ENCODE measurements around the gene CHTOP.
"Not testable (repeated sequence)": the region's sequence is repeated elsewhere in the genome, so short reads cannot be mapped to it uniquely, and the experiment has no call there.

Gene CHTOP

DNA sequence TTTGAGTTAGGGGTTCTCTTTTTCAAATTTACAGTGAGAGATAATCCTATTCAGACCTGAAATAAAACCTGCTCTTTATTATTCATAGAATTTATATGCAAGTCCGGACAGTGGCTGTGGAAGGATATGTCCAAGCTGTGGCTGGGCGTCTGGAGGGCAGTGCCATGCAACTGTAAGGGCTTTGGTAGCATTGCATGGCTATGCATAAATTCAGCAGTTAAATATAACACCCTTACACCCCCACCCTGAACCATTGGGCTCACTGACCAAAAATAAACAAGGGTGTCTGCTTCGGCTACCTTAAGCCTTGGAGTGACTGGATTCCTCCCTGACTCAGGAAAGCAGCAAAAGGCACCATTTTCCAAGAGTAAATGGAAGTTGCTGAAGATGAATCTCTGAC is 5.4 kb downstream of the CHTOP start:
- H3K4me1 ChIP-seq (ENCODE audit: control insufficient read depth, insufficient read depth, low read length) = no peaks in the 10 kb centered on the region
- CTCF ChIA-PET = interaction anchor here (0.7 to 2.7 kb wide), 3 partner anchors 12 to 144 kb away, joined by 3 to 11 read pairs (median 3); partner anchors contain the start of gene S100A13
- TF ChIP-seq, protein P1, sequence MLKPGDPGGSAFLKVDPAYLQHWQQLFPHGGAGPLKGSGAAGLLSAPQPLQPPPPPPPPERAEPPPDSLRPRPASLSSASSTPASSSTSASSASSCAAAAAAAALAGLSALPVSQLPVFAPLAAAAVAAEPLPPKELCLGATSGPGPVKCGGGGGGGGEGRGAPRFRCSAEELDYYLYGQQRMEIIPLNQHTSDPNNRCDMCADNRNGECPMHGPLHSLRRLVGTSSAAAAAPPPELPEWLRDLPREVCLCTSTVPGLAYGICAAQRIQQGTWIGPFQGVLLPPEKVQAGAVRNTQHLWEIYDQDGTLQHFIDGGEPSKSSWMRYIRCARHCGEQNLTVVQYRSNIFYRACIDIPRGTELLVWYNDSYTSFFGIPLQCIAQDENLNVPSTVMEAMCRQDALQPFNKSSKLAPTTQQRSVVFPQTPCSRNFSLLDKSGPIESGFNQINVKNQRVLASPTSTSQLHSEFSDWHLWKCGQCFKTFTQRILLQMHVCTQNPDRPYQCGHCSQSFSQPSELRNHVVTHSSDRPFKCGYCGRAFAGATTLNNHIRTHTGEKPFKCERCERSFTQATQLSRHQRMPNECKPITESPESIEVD (tag by site-specific recombination; IDR thresholded peaks at IDR 0.05) = no peak
- TF ChIP-seq ZNF792 (tag by site-specific recombination; IDR thresholded peaks at IDR 0.05) (no peak), ZNF140 (tag by site-specific recombination; IDR thresholded peaks at IDR 0.05) (no peak), ZNF433 (tag by site-specific recombination; IDR thresholded peaks at IDR 0.05; ENCODE audit: low read depth) (no peak), MYNN (tag by site-specific recombination; IDR thresholded peaks at IDR 0.05; ENCODE audit: borderline replicate concordance) (no peak), ZNF544 (tag by site-specific recombination; IDR thresholded peaks at IDR 0.05) (no peak), ZNF404 (tag by site-specific recombination; IDR thresholded peaks at IDR 0.05) (no peak), ZIC2 (tag by site-specific recombination; IDR thresholded peaks at IDR 0.05) (no peak)
- POLR2A ChIA-PET = interaction anchor here (0.7 to 2.2 kb wide), 3 partner anchors 9 to 104 kb away, joined by 3 to 6 read pairs (median 5); partner anchors contain the start of genes S100A1 and S100A13
- no peak overlapping the region for H3K4me3 ChIP-seq (ENCODE audit: low read depth, low read length)
- no peak overlapping the region for H3K27ac ChIP-seq (ENCODE audit: extremely low read depth, low read depth, low read length)
- H3K36me3 ChIP-seq (ENCODE audit: control insufficient read depth in 2 of 2, insufficient read depth in 1 of 2, low read length in 2 of 2) = peaks cover 70 to 89% of the 10 kb centered on the region in 2 experiments
- H3K9me3 ChIP-seq (ENCODE audit: control insufficient read depth, insufficient read depth, low read depth, low read length) = no peaks in the 10 kb centered on the region

DNA sequence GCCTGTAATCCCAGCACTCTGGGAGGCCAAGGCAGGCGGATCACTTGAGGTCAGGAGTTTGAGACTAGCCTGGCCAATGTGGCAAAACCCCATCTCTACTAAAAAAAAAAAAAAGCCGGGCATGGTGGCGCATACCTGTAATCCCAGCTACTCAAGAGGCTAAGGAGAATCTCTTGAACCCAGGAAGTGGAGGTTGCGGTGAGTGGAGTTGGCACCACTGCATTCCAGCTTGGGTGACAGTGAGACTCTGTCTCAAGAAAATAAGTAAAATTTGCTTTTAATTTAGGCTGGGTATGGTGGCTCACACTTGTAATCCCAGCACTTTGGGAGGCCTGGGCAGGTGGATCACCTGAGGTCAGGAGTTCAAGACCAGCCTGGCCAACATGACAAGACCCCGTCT is 6.3 kb downstream of the CHTOP start:
- POLR2A ChIA-PET = interaction anchor here (0.7 to 2.2 kb wide), 4 partner anchors 8 to 47 kb away, joined by 3 to 6 read pairs (median 4); partner anchors contain the start of genes S100A1 and S100A13
- H3K27ac ChIP-seq (ENCODE audit: extremely low read depth, low read depth, low read length); H3K9me3 ChIP-seq (ENCODE audit: control insufficient read depth, insufficient read depth, low read depth, low read length); H3K4me3 ChIP-seq (ENCODE audit: low read depth, low read length); H3K4me1 ChIP-seq (ENCODE audit: control insufficient read depth, insufficient read depth, low read length): not testable (repeated sequence)
- CTCF ChIA-PET = interaction anchor here (0.6 to 2.7 kb wide), 4 partner anchors 13 to 286 kb away, joined by 3 to 11 read pairs (median 3); partner anchors contain the start of gene S100A13
- peaks cover 80 to 99% of the 10 kb centered on the region in 2 experiments for H3K36me3 ChIP-seq (ENCODE audit: control insufficient read depth in 2 of 2, insufficient read depth in 1 of 2, low read length in 2 of 2)

DNA sequence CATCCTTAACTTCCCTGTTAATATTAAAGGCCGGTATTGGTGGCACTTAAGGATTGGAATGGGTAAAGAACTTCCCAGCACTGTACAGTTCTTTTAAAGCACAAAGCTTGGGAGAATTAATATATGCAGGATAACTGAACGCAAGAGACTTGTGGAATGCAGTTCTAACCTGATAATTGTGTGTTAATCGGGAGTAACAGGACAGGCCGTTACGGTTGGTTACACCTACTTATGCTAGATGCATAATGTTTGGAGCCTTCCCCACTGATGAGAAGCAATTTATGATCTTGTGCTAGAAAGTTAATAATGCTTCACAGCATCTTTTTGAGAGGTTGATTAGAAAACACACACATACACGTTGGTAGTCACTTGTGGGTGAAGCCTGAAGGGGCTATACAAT is 7.0 kb downstream of the CHTOP start:
- ChIA-PET POLR2A (interaction anchor here (0.7 to 2.2 kb wide), 2 partner anchors 13 to 48 kb away, joined by 3 to 6 read pairs; partner anchors contain the start of genes S100A1 and S100A13), CTCF (interaction anchor here (0.7 to 2.7 kb wide), 3 partner anchors 14 to 287 kb away, joined by 3 to 11 read pairs (median 3); partner anchors contain the start of gene S100A13)
- peaks cover 78 to 100% of the 10 kb centered on the region in 2 experiments for H3K36me3 ChIP-seq (ENCODE audit: control insufficient read depth in 2 of 2, insufficient read depth in 1 of 2, low read length in 2 of 2)
- H3K27ac ChIP-seq (ENCODE audit: extremely low read depth, low read depth, low read length) = no peak overlapping the region
- no peaks in the 10 kb centered on the region for H3K4me1 ChIP-seq (ENCODE audit: control insufficient read depth, insufficient read depth, low read length)
- H3K9me3 ChIP-seq (ENCODE audit: control insufficient read depth, insufficient read depth, low read depth, low read length) = no peaks in the 10 kb centered on the region
- H3K4me3 ChIP-seq (ENCODE audit: low read depth, low read length) = no peak overlapping the region
- TF ChIP-seq, protein P2, sequence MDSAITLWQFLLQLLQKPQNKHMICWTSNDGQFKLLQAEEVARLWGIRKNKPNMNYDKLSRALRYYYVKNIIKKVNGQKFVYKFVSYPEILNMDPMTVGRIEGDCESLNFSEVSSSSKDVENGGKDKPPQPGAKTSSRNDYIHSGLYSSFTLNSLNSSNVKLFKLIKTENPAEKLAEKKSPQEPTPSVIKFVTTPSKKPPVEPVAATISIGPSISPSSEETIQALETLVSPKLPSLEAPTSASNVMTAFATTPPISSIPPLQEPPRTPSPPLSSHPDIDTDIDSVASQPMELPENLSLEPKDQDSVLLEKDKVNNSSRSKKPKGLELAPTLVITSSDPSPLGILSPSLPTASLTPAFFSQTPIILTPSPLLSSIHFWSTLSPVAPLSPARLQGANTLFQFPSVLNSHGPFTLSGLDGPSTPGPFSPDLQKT (IDR thresholded peaks at IDR 0.05; ENCODE audit: borderline replicate concordance, low read depth, low read length) = no peak
- no peak for TF ChIP-seq ZNF626 (tag by site-specific recombination; IDR thresholded peaks at IDR 0.05)
- no peak for TF ChIP-seq ZNF37A (tag by site-specific recombination; IDR thresholded peaks at IDR 0.05)
- no peak for TF ChIP-seq ZNF521 (tag by site-specific recombination; IDR thresholded peaks at IDR 0.05)
- no peak for TF ChIP-seq KLF7 (tag by site-specific recombination; IDR thresholded peaks at IDR 0.05; ENCODE audit: borderline replicate concordance)
- TF ChIP-seq ZNF529 (tag by site-specific recombination; IDR thresholded peaks at IDR 0.05; ENCODE audit: insufficient replicate concordance) = no peak

DNA sequence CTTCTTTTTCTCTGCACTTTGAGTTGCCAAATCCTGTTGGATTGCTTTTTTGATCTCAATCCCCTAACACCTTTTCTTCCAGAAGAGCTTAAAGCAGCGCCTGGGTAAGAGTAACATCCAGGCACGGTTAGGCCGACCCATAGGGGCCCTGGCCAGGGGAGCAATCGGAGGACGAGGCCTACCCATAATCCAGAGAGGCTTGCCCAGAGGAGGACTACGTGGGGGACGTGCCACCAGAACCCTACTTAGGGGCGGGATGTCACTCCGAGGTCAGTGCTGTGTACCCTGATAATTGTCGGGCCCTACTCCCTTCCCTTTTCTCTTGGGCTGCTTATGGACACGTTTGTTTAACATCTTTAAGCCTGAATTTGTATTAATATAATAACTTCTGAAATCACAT is 8.3 kb downstream of the CHTOP start:
- peaks cover 67 to 100% of the 10 kb centered on the region in 2 experiments for H3K36me3 ChIP-seq (ENCODE audit: control insufficient read depth in 2 of 2, insufficient read depth in 1 of 2, low read length in 2 of 2)

More for the DNA sequence above, 8.3 kb downstream of the CHTOP start:
- H3K4me3 ChIP-seq (ENCODE audit: low read depth, low read length) = no peak overlapping the region
- ChIA-PET CTCF (interaction anchor here (0.6 to 1.3 kb wide), 4 partner anchors 14 to 130 kb away, joined by 3 to 6 read pairs (median 4); partner anchors contain the start of genes S100A13 and S100A16), POLR2A (interaction anchor here (3.4 kb wide), 1 partner anchor 8 kb away, joined by 34 read pairs; the partner anchor contains the start of gene CHTOP)
- no peaks in the 10 kb centered on the region for H3K9me3 ChIP-seq (ENCODE audit: control insufficient read depth, insufficient read depth, low read depth, low read length)
- H3K27ac ChIP-seq (ENCODE audit: extremely low read depth, low read depth, low read length) = no peak overlapping the region
- TF ChIP-seq HOXD13 (CRISPR knock-in tag; IDR thresholded peaks at IDR 0.05; ENCODE audit: borderline replicate concordance) (no peak), ZNF664 (tag by site-specific recombination; IDR thresholded peaks at IDR 0.05) (no peak), ZBTB48 (tag by site-specific recombination; IDR thresholded peaks at IDR 0.05) (no peak), ZNF16 (tag by site-specific recombination; IDR thresholded peaks at IDR 0.05; ENCODE audit: low read depth) (no peak), ZNF561 (tag by site-specific recombination; IDR thresholded peaks at IDR 0.05; ENCODE audit: borderline replicate concordance) (no peak), ZNF133 (tag by site-specific recombination; IDR thresholded peaks at IDR 0.05) (no peak), KLF8 (tag by site-specific recombination; IDR thresholded peaks at IDR 0.05) (no peak), GLIS1 (tag by site-specific recombination; IDR thresholded peaks at IDR 0.05) (no peak)
- TF ChIP-seq, protein P3, sequence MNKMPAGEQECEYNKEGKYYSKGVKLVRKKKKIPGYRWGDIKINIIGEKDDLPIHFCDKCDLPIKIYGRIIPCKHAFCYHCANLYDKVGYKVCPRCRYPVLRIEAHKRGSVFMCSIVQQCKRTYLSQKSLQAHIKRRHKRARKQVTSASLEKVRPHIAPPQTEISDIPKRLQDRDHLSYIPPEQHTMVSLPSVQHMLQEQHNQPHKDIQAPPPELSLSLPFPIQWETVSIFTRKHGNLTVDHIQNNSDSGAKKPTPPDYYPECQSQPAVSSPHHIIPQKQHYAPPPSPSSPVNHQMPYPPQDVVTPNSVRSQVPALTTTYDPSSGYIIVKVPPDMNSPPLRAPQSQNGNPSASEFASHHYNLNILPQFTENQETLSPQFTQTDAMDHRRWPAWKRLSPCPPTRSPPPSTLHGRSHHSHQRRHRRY (tag by site-specific recombination; IDR thresholded peaks at IDR 0.05) = no peak
- no peaks in the 10 kb centered on the region for H3K4me1 ChIP-seq (ENCODE audit: control insufficient read depth, insufficient read depth, low read length)
